ENCODE results near the gene CLASP2.
A peak's percentile ranks its signal among the peaks of the same experiment; 100 is the strongest.
"Not testable (repeated sequence)": the region's sequence is repeated elsewhere in the genome, so short reads cannot be mapped to it uniquely, and the experiment has no call there.

CLASP2 gene

DNA sequence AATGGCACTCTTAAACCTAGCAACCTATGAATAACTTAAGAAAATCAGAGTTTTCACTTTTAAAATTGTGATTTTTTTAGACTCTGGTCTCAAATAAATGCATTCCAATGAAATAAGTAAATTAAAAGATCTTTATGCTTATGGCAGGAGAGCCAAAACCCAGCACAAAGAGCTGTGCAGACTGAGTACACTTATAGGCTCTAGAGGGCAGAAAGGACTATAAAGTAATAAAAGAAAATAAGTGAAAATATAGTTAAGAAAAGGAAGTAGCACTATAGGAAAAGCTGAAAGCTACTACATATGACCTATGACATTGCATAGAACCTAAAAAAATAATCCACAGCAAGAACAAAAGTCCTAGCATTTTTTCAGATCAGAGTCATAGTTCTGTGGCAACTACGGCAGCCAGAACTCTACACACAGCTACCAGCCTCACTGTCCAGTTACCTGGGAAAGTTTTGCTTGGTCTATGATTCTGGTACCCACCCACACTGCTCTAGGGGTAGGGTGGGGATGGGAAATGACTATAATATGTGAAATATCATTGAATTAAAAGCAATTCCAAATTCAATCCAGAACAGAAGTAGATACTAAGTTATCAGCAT lies 30.5 kb downstream of the CLASP2 start:
- DNase-seq: no peak

DNA sequence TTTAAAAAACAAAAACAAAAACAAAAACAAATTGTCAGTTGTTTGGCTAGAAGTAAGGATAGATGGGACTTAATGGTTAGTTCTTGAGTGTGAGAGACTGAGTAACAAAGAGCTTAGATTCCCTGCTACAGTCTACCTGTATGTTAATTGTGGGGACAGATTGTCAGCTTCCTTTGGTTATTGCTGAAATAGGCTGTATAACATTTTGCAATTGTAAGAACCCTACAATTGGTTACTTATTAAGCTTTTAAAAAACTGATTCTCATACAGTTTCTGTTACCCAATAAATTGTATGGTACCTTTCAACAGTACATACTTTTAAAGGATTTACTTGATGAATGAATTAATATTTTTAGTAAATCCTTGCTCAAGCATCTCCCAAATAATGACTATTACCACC lies 35.3 kb downstream of the CLASP2 start:
- no peak for DNase-seq

DNA sequence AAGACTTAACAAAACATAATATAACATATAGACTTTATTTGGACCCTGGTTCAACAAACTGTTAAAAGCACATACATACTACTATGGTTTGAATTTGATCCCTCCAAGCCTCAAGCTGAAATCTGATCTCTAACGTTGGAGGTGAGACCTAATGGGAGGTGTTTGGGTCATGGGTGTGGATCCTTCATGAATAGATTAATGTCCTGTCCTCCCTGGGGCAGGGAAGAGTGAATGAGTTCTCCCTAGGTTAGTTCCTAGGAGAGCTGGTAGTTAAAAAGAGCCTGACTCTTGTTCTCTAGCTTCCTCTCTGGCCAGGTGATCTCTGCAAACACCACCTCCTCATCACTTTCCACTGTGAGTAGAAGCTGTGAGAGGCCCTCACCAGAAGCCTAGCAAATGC lies 36.4 kb downstream of the CLASP2 start:
- DNase-seq: no peak

DNA sequence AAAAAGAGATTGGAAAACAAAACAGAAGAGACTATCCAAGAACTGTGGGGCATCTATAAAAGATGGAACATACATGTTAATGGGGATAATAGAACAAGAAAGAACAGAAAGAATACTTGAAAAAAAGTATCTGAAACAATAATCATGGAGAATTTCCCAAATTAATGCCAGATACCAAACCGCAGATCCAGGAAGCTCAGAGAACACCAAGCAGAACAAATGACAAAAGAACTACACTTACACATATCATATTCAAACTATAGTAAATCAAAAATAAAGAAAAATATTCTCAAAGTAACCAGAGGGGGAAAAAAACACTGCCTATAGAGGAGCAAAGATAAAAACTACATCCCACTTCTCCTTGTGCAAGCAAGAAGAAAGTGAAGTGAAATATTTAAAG lies 40.0 kb downstream of the CLASP2 start:
- DNase-seq: no peak

DNA sequence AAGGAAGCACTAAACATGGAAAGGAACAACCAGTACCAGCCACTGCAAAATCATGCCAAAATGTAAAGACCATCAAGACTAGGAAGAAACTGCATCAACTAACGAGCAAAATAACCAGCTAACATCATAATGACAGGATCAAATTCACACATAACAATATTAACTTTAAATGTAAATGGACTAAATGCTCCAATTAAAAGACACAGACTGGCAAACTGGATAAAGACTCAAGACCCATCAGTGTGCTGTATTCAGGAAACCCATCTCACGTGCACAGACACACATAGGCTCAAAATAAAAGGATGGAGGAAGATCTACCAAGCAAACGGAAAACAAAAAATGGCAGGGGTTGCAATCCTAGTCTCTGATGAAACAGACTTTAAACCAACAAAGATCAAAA lies 44.6 kb downstream of the CLASP2 start:
- not testable (repeated sequence) for DNase-seq

DNA sequence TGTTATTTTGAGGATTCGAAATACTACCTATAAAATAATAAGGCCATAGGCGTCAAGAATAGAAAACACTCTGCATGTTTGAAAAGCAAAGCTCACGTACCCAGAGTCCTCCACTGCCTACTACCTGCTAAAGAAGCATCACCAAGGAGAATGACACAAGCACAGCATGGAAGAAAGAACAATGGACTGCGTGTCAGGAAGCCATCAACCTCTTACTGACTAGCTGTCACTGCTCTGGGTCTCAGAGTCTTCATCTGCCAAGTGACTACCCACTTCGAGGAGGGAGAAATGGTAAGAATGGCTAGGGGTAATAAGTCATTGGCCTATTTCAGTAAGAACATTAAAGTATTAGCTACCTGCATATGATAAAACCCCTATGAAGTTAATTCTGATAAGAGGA lies 49.4 kb downstream of the CLASP2 start:
- DNase-seq: no peak

DNA sequence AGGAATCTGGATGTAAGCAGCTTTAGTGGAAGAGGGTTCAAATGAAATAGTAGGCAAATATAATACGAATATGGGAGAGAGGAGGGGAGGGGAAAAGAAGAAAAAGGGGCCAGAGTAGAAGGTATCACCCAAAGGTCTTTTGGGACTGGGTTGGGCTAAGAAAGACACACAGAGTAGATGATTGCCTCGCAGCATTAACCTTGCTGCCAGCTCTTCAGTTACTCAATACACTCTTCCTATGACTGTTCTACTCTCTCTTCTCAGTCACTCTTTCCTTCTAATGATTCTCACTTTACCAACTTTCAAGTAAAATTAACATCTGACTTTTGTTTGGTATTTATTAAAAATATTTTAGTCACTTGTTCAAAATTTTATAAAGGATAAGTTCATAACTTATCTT lies 52.8 kb downstream of the CLASP2 start:
- DNase-seq: no peak

DNA sequence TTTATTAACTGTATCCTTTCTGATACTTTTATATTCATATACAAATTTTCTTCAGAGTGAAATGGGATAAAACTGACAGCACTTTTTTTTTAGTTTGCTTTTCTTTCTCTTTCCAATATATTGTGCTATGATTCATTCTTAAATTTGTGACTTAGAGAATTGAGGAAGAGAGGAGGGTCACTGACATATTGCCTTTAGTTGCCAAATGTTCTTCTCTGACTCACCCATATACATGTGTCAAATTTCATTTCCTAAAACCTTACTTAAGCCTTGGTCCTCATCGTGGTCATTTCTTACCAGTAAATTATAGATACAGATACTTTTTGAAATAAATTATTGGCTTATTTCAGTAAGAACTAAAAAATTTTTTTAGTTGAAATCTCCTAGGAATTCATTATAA lies 53.9 kb downstream of the CLASP2 start:
- no peak for DNase-seq

DNA sequence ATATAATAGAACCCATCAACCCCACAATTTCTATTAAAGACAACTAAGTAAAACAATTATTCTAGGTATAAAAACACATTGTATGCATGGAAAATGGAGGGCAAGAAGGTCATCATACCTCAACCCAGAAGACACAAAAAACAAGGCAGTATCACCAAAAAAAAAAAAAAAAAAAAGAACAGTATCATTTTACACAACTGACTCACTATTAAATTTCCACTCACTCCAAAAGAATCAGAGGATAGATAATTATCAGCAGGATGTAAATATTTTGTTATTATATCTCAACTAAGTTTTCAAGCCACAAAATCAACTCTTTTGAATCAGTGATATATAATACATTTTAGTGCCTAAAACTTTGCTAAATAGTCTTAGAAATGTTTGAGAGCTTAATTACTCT lies 55.0 kb downstream of the CLASP2 start:
- DNase-seq: no peak

DNA sequence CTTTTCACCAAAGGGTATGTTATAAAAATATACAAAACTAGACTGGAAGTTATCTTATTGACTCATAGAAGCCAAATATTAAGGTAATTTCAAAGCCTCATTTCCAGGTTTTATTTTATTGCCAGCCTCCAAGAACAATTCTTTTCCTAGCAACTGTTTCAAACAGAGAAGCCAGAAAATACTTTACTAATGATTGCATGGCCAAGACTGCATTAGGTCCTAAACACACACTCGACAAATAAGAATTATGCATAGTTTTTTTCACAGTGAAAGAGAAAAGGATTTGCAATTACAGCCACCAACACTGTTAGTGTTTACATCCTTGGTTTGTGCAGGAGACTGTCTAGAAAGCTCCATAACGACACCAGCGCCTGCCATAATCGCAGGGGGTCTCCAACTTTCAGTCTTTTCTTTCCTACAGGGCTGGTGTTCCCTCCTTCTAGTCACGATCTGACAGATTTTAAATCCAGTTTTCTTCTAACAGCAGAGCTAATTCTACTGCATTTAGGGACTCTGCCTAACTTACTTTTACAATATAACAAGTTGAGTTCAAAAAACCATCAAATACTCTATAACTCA lies 58.1 kb downstream of the CLASP2 start:
- no peak for DNase-seq

DNA sequence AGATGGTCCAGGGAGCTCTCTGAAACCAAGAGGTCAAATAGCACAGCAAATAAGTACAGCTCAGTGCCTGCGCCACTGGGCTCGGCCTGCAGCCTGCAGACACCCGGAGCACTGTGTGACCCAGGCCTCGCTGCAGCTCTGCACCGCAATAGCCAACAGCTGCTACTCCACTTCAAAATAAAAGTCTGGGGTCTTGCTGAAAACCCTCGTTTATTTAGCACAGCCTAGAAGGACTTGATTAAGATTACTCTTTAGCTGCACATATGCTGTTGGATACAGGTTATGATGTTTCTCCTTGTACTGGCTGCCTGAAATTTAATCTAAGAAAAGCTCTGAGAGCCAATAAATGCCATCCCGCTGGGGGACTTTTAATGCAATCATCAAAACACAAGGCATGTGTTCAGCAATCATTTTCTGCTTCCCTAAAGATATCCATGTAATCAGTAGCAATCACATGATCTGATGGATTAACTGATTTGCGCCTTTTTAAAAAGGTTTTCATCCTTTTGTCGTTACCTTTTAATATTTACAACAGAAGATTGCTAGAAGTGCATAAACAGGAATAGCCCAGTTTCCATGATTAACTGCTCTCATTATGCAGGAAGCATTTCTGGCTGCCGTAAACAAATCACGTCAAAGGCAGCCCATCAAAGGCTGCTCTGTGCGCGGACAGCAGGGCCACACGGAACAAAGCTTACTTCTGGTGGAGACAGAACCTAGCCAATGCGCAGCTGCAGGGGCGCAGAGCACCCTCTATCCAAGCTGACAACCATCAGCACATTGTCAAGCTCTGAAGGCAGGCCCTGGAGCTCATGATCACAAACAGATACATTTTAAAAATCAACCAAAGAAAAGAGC lies 58.8 kb downstream of the CLASP2 start:
- DNase-seq: peak; percentile 90

DNA sequence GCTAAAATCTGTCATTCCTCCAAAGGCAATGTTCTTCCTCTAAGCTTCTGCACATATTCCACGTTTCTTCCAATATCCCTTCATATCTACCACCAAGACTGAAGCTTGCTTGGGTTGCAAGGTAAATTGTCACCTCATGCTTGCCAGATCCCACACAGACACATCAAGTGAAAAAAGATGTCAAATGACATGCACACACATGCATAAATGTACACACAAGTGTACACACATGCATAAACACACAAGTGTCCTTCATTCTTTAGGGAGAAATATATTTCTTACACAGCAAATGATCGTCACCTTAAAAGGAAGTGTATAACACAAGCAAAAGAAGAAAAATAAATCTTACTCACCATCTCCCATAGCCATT lies 59.4 kb downstream of the CLASP2 start:
- DNase-seq: no peak

DNA sequence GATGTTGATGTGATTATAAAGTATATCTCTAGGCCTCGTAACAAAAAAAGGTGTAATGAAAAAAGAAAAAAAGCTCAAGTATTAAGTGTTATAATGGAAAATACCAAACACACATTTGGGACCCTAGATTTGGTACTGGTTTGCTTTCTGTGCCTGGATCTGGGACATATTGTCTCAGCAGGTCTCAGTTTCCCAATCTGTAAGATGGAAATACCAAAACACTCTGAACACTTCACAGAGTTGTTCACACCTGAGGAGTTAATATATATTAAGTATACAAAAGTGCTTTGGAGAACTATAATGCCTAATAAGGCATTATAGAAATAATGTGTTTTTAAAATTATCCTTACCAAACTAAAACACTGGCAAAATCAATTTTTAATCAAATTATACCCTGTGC lies 60.0 kb downstream of the CLASP2 start:
- no peak for DNase-seq

DNA sequence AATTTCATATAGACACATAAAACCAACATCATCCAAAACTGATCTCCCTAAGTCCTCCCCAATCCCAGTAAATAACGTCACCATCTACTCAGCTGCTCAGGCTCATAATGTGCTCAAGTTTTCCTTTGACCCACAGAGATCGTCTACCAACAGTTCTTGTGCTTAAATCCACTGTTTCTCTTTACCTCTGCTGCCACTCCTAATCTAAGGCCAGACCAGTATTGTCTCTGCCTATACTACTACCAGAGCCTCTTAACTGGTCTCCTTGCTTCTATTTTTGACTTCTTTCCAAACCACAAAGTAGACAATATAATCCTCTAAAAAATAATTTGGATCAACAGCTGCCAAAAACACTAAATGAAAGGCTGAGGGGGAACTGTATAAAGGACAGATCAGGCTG lies 65.3 kb downstream of the CLASP2 start:
- peak; percentile 32 for DNase-seq

DNA sequence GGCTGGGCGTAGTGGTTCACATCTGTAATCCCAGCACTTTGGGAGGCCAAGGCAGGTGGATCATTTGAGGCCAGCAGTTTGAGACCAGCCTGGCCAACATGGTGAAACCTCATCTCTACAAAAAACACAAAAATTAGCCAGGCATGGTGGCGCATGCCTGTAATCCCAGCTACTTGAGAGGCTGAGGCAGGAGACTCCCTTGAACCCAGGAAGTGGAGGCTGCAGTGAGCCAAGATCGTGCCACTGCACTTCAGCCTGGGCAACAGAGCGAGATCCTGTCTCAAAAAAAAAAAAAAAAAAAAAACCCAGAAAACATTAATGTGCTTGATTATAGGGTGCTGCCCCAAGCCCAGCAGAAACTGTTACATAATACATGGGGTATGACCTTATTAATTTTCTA lies 67.0 kb downstream of the CLASP2 start:
- not testable (repeated sequence) for DNase-seq

DNA sequence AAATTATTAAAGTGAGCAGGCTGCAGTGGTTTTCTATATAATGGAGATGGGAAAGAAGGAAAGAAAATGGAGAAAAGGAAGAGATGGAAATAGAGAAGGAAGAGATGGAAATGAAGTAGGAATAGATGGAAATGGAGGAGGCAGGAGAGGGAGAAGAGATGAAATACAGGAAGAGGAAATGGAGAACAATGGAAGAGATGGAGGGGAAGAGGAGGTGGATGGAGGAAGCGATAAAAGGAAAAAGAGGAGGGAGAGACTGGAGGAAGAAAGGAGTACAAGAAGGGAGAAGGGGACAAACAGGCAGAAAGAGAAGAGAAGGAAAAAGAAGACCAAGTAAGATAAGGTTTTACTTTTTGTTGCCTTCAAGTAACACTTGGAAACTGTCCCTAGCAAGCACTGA lies 67.6 kb downstream of the CLASP2 start:
- DNase-seq: no peak

DNA sequence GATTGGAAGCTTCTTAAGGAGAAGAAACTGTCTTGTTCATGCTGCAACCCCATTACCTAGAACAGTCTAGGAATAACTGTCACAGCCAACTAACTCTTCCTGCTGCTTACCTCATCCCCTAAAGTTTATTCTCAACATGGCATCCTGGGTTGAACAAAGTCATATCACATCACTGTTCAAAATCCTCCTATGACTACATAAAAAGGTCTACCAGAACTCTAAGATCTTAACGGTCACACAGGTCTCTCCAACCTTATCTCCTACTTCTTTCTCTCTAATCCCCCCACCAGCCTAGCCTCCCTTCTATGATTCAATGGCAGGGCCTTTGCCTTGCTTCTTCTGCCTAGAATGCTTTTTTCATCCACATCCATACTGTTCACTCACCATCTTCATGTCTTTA lies 69.3 kb downstream of the CLASP2 start:
- DNase-seq: no peak

DNA sequence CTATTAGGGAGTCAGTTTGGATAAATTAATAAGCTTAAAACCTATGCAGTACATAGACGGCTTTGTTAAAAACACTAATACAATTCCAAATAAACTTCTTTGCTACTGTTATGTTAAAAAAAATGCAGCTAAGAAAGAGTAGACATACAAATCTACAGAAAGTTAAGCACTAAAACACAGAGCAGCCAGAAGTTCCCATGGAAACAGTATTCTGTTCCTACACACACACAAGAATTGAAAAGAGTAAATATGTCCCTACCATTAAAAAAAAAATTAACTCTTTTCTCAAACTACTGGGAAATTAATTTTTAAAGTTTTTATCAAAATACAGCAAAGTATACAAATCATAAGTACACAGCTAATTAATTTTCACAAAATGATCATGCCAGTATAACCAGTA lies 71.6 kb downstream of the CLASP2 start:
- DNase-seq: no peak

DNA sequence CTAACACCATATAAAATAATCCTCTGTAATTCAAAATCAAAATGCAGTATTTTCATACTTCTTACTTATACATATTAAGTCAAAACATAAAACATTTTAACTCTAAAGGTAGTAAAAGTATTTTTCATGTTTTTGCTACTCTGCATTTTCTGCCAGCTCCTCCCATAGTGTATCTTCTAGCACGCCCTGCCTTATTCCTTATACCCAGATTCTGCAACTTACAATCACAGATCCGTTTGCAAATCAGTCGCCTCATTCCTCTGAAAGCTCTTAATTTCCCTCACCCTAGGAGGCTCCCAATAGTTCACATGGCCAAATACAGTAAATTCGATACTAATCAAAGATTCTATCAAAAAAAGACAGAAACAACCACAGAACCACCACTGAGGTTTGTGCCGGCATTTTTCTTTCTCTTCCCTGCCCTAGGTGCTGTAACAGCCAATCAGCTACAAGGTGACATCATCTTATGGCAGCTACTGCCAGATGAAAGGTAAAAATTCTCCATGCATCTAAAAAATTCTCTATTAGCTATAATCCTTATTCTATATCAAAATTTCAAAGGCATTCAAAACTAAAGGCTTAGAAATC lies 72.9 kb downstream of the CLASP2 start:
- peak; percentile 18 for DNase-seq

DNA sequence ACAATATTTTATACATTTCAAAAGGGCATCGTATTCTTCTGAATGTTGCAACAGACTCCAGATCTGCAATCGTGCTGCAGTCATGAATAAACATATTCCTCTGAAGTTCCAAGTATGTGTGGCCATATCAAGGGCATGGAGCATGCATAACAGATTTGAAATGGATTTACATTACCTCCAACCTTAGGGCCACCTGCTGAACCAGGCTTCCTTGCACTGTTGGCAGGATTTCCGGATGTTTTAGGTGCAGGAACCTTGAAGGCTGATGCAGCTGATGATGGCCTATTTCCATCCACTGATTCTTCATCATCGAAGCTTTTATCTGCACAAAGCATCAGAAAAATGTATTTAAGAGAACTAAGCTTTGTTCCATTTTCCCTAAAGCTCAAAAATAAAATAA lies 73.5 kb downstream of the CLASP2 start:
- no peak for DNase-seq

DNA sequence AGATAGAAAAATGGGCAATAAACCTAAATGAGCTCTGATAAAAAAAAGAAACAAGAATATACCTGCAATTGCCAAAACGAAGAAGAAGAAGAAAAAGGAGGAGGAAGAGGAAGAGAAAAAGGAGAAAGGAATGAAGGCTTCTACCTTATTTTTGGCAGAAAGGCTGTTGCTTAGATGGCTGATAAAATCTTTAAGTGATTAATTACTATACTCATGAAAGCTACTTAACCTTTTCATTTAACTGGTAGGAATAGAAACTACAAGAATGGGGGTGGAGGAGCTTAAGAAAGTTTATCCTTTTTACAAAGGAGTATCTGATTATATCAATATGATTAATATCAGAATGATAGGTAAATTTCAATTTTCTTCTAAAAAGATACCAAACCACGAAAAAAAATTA lies 75.2 kb downstream of the CLASP2 start:
- no peak for DNase-seq

DNA sequence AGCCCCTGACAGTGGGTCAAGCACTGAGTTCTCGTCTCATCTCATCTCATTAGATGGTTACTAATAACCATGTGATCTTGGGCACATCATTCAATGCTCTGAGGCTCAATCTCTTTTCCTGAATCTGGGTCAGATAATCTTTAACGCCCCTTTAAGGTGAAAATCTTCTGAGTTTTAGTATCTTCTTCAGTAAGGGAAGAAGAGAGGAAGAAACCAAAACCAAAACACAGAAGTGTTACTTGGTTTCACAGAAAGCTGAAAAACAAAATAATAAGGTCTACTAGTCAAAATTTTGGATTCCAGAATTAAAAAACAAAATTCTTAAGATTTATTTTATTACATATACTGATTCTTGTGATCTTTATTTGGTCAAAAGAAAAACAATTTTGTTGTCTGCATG lies 78.2 kb downstream of the CLASP2 start:
- no peak for DNase-seq

DNA sequence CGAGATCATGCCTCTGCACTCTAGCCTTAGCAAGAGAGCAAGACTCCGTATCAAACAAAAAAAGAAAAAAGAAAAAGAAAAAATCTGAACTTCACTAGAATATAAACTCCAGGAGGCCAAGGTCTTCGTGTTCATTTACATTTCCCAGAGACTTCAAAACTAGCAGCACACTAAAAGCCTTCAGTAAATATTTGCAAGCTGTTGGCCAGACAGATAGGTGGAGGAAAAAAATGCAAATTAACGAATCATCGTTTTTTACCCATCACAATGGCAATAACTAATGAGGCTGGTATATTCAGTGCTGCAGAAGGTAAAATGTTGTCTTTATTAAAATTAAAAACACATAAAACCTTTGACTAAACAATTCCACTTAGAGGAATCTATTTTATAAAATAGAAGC lies 80.6 kb downstream of the CLASP2 start:
- no peak for DNase-seq

Measured in NCI-H82 (cell line).